Mesenchymal stem cell (in vitro differentiated cells and primary cell): ENCODE data around the gene VMAC.
A peak's percentile ranks its signal among the peaks of the same experiment; 100 is the strongest.

Experiments
- DNase-seq: peaks from one replicate; pipeline ENCODE4 v3.0.0-alpha.2; 2013
- H2AFZ ChIP-seq: one replicate; pipeline ENCODE4 v1.6.1; 2013; ENCODE audit warnings: low read depth, mild to moderate bottlenecking, control low read depth, inconsistent platforms, low read length, moderate library complexity
- H2AK5ac ChIP-seq: 2 replicates; pipeline ENCODE4 v1.6.1; 2013; ENCODE audit warnings: low read length, moderate library complexity, mild to moderate bottlenecking, inconsistent platforms; ENCODE audit not compliant: severe bottlenecking
- H2BK120ac ChIP-seq: one replicate; pipeline ENCODE4 v1.6.1; 2013; ENCODE audit warnings: low read depth, mild to moderate bottlenecking, inconsistent platforms, low read length, moderate library complexity
- H2BK12ac ChIP-seq, 2 experiments: one replicate each; pipeline ENCODE4 v1.6.1; 2013; ENCODE audit warnings: inconsistent platforms in 2 of 2, low read length in 2 of 2, mild to moderate bottlenecking in 2 of 2, moderate library complexity in 2 of 2, control low read depth in 1 of 2
- H2BK15ac ChIP-seq: one replicate; pipeline ENCODE4 v1.6.1; 2013; ENCODE audit warnings: mild to moderate bottlenecking, low read depth, inconsistent platforms; ENCODE audit not compliant: poor library complexity, severe bottlenecking
- H2BK5ac ChIP-seq: 2 replicates; pipeline ENCODE4 v1.6.1; 2013; ENCODE audit warnings: low read depth, mild to moderate bottlenecking, low read length, control low read depth, inconsistent platforms; ENCODE audit not compliant: poor library complexity, severe bottlenecking
- H3K14ac ChIP-seq, 2 experiments: one replicate each; pipeline ENCODE4 v1.6.1; 2013; ENCODE audit warnings: inconsistent platforms in 2 of 2, low read length in 2 of 2, control low read depth in 1 of 2, mild to moderate bottlenecking in 1 of 2, moderate library complexity in 1 of 2
- H3K18ac ChIP-seq, 2 experiments: one replicate each; pipeline ENCODE4 v1.6.1; 2013; ENCODE audit warnings: inconsistent platforms in 2 of 2, low read length in 2 of 2, control low read depth in 1 of 2, low read depth in 1 of 2, mild to moderate bottlenecking in 1 of 2
- H3K23ac ChIP-seq, 2 experiments: one replicate each; pipeline ENCODE4 v1.6.1; 2013; ENCODE audit warnings: inconsistent platforms in 2 of 2, low read length in 2 of 2, mild to moderate bottlenecking in 2 of 2, moderate library complexity in 2 of 2, control low read depth in 1 of 2
- H3K27ac ChIP-seq: 2 replicates; pipeline ENCODE4 v1.5.1; 2013; ENCODE audit warnings: mild to moderate bottlenecking, moderate library complexity, low read length, control low read depth, inconsistent platforms; ENCODE audit not compliant: poor library complexity, severe bottlenecking
- H3K27me3 ChIP-seq, 2 experiments: 2 replicates each; pipeline versions ENCODE4 v1.6.1 to v1.7.0; 2013; ENCODE audit warnings: low read length in 2 of 2, mild to moderate bottlenecking in 2 of 2, moderate library complexity in 2 of 2, control low read depth in 1 of 2, inconsistent platforms in 1 of 2; ENCODE audit not compliant: control insufficient read depth in 1 of 2, insufficient read depth in 1 of 2
- H3K36me3 ChIP-seq, 2 experiments: 2 replicates each; pipeline versions ENCODE4 v1.6.1 to v1.7.0; 2013; ENCODE audit warnings: low read length in 2 of 2, control low read depth in 1 of 2, inconsistent platforms in 1 of 2, low read depth in 1 of 2, mild to moderate bottlenecking in 1 of 2; ENCODE audit not compliant: insufficient read depth in 2 of 2, control insufficient read depth in 1 of 2
- H3K4ac ChIP-seq, 2 experiments: one replicate each; pipeline ENCODE4 v1.6.1; 2013; ENCODE audit warnings: inconsistent platforms in 2 of 2, low read length in 2 of 2, mild to moderate bottlenecking in 2 of 2, moderate library complexity in 2 of 2, control low read depth in 1 of 2, low read depth in 1 of 2
- H3K4me1 ChIP-seq: 2 replicates; pipeline ENCODE4 v1.6.1; 2013; ENCODE audit warnings: low read depth, low read length, control low read depth; ENCODE audit not compliant: control insufficient read depth, insufficient read depth
- H3K4me2 ChIP-seq: 2 replicates; pipeline ENCODE4 v1.6.1; 2013; ENCODE audit warnings: low read length, mild to moderate bottlenecking, inconsistent platforms; ENCODE audit not compliant: poor library complexity, severe bottlenecking
- H3K4me3 ChIP-seq, 2 experiments: 2 replicates each; pipeline versions ENCODE4 v1.5.1 to v1.7.0; 2013; ENCODE audit warnings: low read length in 2 of 2, mild to moderate bottlenecking in 2 of 2, control low read depth in 1 of 2, low read depth in 1 of 2; ENCODE audit not compliant: insufficient read depth in 1 of 2
- H3K79me1 ChIP-seq: replicated peaks from 2 replicates; pipeline ENCODE4 v1.6.1; 2013; ENCODE audit warnings: mild to moderate bottlenecking, control low read depth, low read length, inconsistent platforms; ENCODE audit not compliant: poor library complexity, severe bottlenecking
- H3K9ac ChIP-seq: 2 replicates; pipeline ENCODE4 v1.7.0; 2013; ENCODE audit warnings: mild to moderate bottlenecking, low read length, moderate library complexity
- H3K9me3 ChIP-seq: 2 replicates; pipeline ENCODE4 v1.7.0; 2013; ENCODE audit warnings: mild to moderate bottlenecking, low read length; ENCODE audit not compliant: control insufficient read depth
- H4K8ac ChIP-seq: one replicate; pipeline ENCODE4 v1.6.1; 2013; ENCODE audit warnings: inconsistent platforms, mild to moderate bottlenecking, low read length, moderate library complexity
- H4K91ac ChIP-seq: one replicate; pipeline ENCODE4 v1.6.1; 2013; ENCODE audit warnings: mild to moderate bottlenecking, low read length, inconsistent platforms
- WGBS: methylation state at CpG from one replicate; pipeline ENCODE4 v1.1.7; 2013; ENCODE audit warnings: mixed read lengths; 5-methylcytosine and 5-hydroxymethylcytosine counted together

The VMAC gene

GRCh38 chr19:5916181-5916708 lies 11.6 kb downstream of the VMAC start:
- Histone ChIP-seq H3K4me1 (peaks cover 19% of the 10 kb centered on the region), H3K9me3 (no peaks in the 10 kb centered on the region), H3K14ac (no peak overlapping the region), H3K79me1 (peaks cover 24% of the 10 kb centered on the region), H2BK120ac (no peak overlapping the region), H3K27me3 (no peaks in the 10 kb centered on the region), H3K4me3 (no peak overlapping the region), H3K27ac (no peak overlapping the region), H4K8ac (no peak overlapping the region), H3K18ac (no peak overlapping the region), H4K91ac (no peak overlapping the region), H2BK12ac (no peak overlapping the region), H3K9ac (peak overlapping the region; percentile 67), H3K36me3 (peaks cover 50 to 70% of the 10 kb centered on the region in 2 experiments), H2BK15ac (peak overlapping the region; percentile 20), H3K23ac (no peak overlapping the region), H2BK5ac (no peak overlapping the region), H2AK5ac (no peak overlapping the region), H3K4ac (no peak overlapping the region), H3K4me2 (no peak overlapping the region), H2AFZ (no peak overlapping the region)
- 85% methylated on average over 14 of the region's 14 CpGs for WGBS
- DNase-seq: no peak

- no peak overlapping the region for H2BK5ac ChIP-seq
- WGBS: 96% methylated on average over 32 of the region's 36 CpGs
- H3K4me3 ChIP-seq: no peak overlapping the region
Observed at GRCh38 chr19:5917431-5918107, 12.9 kb downstream of the VMAC start.

GRCh38 chr19:5918463-5919079 lies 13.9 kb downstream of the VMAC start:
- 97% methylated on average over 20 of the region's 20 CpGs for WGBS
- no peaks in the 10 kb centered on the region for H3K9me3 ChIP-seq
- H3K36me3 ChIP-seq: peaks cover 73 to 89% of the 10 kb centered on the region in 2 experiments
- H2BK120ac ChIP-seq: no peak overlapping the region
- H3K18ac ChIP-seq: no peak overlapping the region
- H3K4me3 ChIP-seq: no peak overlapping the region
- H3K14ac ChIP-seq: no peak overlapping the region
- no peak overlapping the region for H2BK12ac ChIP-seq
- H3K4ac ChIP-seq: no peak overlapping the region
- no peaks in the 10 kb centered on the region for H3K27me3 ChIP-seq
- H2BK5ac ChIP-seq: no peak overlapping the region
- H4K8ac ChIP-seq: no peak overlapping the region
- peaks cover 32% of the 10 kb centered on the region for H3K79me1 ChIP-seq
- H3K4me2 ChIP-seq: no peak overlapping the region
- no peak overlapping the region for H3K27ac ChIP-seq
- H3K4me1 ChIP-seq: peaks cover 19% of the 10 kb centered on the region
- no peak overlapping the region for H2BK15ac ChIP-seq
- peak overlapping the region; percentile 15 for H4K91ac ChIP-seq
- no peak overlapping the region for H2AFZ ChIP-seq
- H2AK5ac ChIP-seq: no peak overlapping the region
- H3K9ac ChIP-seq: no peak overlapping the region
- no peak for DNase-seq
- no peak overlapping the region for H3K23ac ChIP-seq

More at GRCh38 chr19:5917431-5918107, 12.9 kb downstream of the VMAC start:
- no peak overlapping the region for H2BK120ac ChIP-seq
- H3K36me3 ChIP-seq: peaks cover 63 to 81% of the 10 kb centered on the region in 2 experiments
- peaks cover 24% of the 10 kb centered on the region for H3K79me1 ChIP-seq
- no peak overlapping the region for H3K18ac ChIP-seq
- H3K4me1 ChIP-seq: peaks cover 19% of the 10 kb centered on the region
- H3K27me3 ChIP-seq: no peaks in the 10 kb centered on the region
- no peak overlapping the region for H3K4me2 ChIP-seq
- H2BK15ac ChIP-seq: no peak overlapping the region
- H2AFZ ChIP-seq: no peak overlapping the region
- H4K91ac ChIP-seq: no peak overlapping the region
- no peak overlapping the region for H3K23ac ChIP-seq
- H3K14ac ChIP-seq: no peak overlapping the region
- H2AK5ac ChIP-seq: no peak overlapping the region
- no peaks in the 10 kb centered on the region for H3K9me3 ChIP-seq
- H3K27ac ChIP-seq: no peak overlapping the region
- DNase-seq: no peak
- no peak overlapping the region for H3K4ac ChIP-seq
- no peak overlapping the region for H4K8ac ChIP-seq
- no peak overlapping the region for H2BK12ac ChIP-seq
- H3K9ac ChIP-seq: no peak overlapping the region

GRCh38 chr19:5921516-5922160 lies 17.0 kb downstream of the VMAC start:
- H2BK15ac ChIP-seq: no peak overlapping the region
- no peak overlapping the region for H2BK12ac ChIP-seq
- no peak overlapping the region for H3K14ac ChIP-seq
- H2BK5ac ChIP-seq: no peak overlapping the region
- H3K4ac ChIP-seq: no peak overlapping the region
- no peak overlapping the region for H3K23ac ChIP-seq
- H3K9me3 ChIP-seq: no peaks in the 10 kb centered on the region
- no peak overlapping the region for H3K27ac ChIP-seq
- H3K9ac ChIP-seq: no peak overlapping the region
- no peak overlapping the region for H2AK5ac ChIP-seq
- no peak overlapping the region for H2BK120ac ChIP-seq
- H4K8ac ChIP-seq: no peak overlapping the region
- peaks cover 37% of the 10 kb centered on the region for H3K79me1 ChIP-seq
- H3K27me3 ChIP-seq: no peaks in the 10 kb centered on the region
- peaks cover 90 to 92% of the 10 kb centered on the region in 2 experiments for H3K36me3 ChIP-seq
- WGBS: 91% methylated on average over 20 of the region's 21 CpGs
- no peaks in the 10 kb centered on the region for H3K4me1 ChIP-seq
- H4K91ac ChIP-seq: no peak overlapping the region
- H3K4me2 ChIP-seq: no peak overlapping the region
- H2AFZ ChIP-seq: no peak overlapping the region
- no peak overlapping the region for H3K4me3 ChIP-seq
- no peak for DNase-seq
- no peak overlapping the region for H3K18ac ChIP-seq
